ENCODE results near the gene ORMDL1. TPM values are rescaled to one million over a fixed set of nuclear protein-coding genes. Genes with fewer than 3 reads are reported as not detected.
"Not testable (repeated sequence)": the region's sequence is repeated elsewhere in the genome, so short reads cannot be mapped to it uniquely, and the experiment has no call there.

The ORMDL1 gene
- total RNA-seq, 2 experiments from 2014 or later = 76.8 to 83.3 TPM

- CTCF ChIA-PET = interaction anchor here (1.6 kb wide), 1 partner anchor 10 kb away, joined by 3 read pairs; no protein-coding TSS in a partner anchor
- POLR2A ChIA-PET = interaction anchor here (1.2 to 3.3 kb wide), 2 partner anchors 20 to 32 kb away, joined by 3 to 32 read pairs; partner anchors contain the start of gene OSGEPL1
These were observed 650 bp downstream of the ORMDL1 start for GRCh38 chr2:189783451-189783926.

DNA sequence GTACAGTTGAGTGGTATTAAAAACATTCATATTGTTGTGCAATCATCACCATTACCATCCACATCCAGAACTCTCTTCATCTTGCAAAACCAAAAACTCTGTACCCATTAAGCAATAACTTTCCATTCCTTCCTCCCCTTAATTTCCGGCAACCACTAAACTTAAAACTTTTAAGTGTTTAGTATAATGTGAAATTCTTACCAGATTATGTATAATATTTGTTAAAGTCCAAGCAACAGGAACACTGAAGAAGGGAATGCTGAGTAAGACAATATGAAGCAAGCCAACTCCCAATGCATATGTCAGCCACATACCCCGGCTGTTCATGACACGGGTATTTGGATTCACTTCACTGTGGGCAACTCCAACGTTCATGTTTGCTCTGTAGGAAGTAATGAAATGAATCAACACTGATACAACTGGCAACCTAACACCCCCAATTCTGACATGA, 1.9 kb downstream of the ORMDL1 start:
- ChIA-PET POLR2A (no interaction called here), CTCF (no interaction called here)

DNA sequence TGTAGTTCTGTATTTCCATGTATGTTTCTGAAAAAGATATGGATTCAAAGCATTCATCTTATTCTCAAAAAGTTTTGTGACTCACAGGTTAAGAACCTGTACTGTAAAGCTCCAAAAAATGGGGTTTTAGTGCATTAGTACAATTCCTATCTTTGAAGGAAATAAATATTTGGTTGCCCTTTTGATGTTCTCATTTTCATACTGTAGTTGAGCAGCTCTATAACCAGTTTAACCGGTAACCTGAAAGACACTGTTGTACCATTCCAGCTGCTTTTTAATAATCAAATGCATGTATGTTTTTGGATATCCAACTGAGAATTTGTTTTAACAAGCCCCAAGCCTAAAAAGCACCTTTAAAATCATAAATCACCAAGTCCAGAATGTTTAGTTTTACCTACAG, 11.9 kb downstream of the ORMDL1 start:
- ChIA-PET POLR2A (no interaction called here), CTCF (interaction anchor here (1.8 kb wide), 1 partner anchor 10 kb away, joined by 6 read pairs; the partner anchor contains the start of gene OSGEPL1)

DNA sequence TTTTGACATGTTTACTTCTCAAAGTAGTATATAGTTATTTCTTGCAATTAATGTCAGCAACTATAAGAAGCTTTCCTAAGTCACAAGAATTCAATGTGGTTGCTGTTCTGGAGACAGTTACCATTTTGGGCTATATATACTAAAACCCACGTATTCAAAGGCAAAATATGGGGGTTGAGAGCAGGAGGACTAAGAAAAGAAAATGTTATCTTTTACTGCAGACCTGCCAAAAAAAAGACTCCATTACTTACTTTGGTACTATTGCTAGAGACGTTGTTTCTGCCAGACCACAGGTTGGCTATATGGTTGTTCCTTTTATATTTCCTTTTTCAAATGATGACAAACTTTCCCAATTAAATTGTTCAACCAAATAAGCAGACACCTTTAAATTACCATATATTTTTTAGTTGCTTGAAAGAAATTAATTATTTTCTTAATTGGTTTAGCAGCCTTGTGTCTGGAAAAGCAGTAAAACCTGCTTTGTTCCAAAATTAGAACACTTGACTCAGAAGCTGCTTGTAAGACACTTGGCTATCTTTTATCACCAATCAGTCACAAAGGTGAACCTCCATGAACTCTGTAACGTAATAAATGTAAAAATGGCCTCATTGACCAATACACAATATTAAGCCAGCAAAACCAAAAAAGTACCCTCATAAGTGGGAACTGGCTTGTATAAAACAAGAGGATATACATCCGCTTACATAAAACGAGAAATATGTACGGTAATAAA, 13.4 kb downstream of the ORMDL1 start:
- ChIA-PET CTCF (no interaction called here), POLR2A (no interaction called here)

- CTCF ChIA-PET = interaction anchor here (0.7 to 0.8 kb wide), 2 partner anchors 21 to 105 kb away, joined by 3 to 4 read pairs; no protein-coding TSS in a partner anchor
- POLR2A ChIA-PET = interaction anchor here (0.5 to 2.9 kb wide), 4 partner anchors 13 to 65 kb away, joined by 5 to 32 read pairs (median 6); partner anchors contain the start of genes ORMDL1 and PMS1
These were observed 20.1 kb downstream of the ORMDL1 start for GRCh38 chr2:189763908-189764661.

- CTCF ChIA-PET = interaction anchor here (0.6 to 1.4 kb wide), 13 partner anchors 10 to 436 kb away, joined by 3 to 7 read pairs (median 4); partner anchors contain the start of gene ASNSD1
- POLR2A ChIA-PET = interaction anchor here (0.6 to 2.9 kb wide), 7 partner anchors 10 to 101 kb away, joined by 3 to 32 read pairs (median 4); partner anchors contain the start of genes ASNSD1, ORMDL1 and PMS1
These were observed 21.4 kb downstream of the ORMDL1 start, which contains the start of gene OSGEPL1 for GRCh38 chr2:189762551-189763298. Gene OSGEPL1 (minus strand): TSS chr2:189762792. CDS start chr2:189761640, 1,152 bp downstream.

DNA sequence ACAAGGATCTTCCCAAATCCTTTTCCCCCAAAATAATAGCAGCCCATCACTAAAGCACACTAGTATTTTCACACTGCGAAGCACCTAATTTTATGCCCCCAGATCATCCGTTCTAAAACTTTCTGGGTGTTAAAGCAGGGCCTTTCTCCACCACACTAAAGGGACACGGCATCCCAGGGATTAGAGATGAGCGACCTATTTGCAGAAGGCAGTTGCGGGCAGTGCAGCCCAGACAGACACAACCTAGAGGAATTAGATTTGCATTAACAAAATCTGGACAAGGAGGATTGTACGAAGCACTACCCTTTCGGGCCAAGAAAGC, 21.9 kb downstream of the ORMDL1 start:
- ChIA-PET CTCF (interaction anchor here (0.6 to 1.4 kb wide), 10 partner anchors 10 to 326 kb away, joined by 3 to 7 read pairs (median 4); partner anchors contain the start of gene ASNSD1), POLR2A (interaction anchor here (0.6 to 2.9 kb wide), 5 partner anchors 14 to 100 kb away, joined by 3 to 32 read pairs (median 6); partner anchors contain the start of genes ASNSD1, ORMDL1 and PMS1)

DNA sequence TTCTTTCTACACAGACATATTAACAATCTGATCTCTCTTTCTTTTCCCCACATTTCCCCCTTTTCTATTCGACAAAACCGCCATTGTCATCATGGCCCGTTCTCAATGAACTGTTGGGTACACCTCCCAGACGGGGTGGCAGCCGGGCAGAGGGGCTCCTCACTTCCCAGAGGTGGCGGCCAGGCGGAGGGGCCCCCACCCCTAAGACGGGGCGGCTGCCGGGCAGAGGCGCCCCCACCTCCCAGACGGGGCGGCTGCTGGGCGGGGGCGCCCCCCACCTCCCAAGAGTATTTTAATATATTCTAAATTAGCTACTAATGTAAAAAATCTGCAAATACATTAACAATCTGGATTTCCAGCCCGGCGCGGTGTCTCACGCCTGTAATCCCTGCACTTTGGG, 24.0 kb downstream of the ORMDL1 start:
- CTCF ChIA-PET = not testable (repeated sequence)

GRCh38 chr2:189756311-189756952, 27.7 kb downstream of the ORMDL1 start:
- CTCF ChIA-PET = no interaction called here
- POLR2A ChIA-PET = no interaction called here

More for the DNA sequence above, 24.0 kb downstream of the ORMDL1 start:
- POLR2A ChIA-PET = not testable (repeated sequence)

DNA sequence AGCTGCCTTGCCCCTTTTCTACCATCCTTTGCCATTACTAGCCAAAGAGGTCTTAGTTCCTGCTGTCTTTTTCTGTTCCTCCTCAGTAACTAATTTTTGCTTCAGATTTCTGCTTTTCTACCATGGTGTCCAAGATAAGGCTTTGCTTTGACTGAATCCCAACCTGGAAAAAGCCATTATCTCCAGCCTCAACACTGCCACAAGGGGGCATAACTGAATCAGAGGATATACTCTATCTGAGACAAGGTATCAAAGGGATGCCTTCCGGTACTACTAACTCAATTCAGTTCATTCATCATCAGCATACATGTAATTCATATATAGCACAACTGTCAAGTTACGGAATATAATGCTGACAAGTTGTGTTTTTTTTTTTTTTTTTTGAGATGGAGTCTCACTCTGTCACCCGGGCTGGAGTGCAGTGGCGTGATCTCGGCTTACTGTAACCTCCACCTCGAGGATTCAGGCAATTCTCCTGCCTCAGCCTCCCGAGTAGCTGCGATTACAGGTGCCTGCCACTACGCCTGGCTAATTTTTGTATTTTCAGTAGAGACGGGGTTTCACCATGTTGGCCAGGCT, 33.0 kb downstream of the ORMDL1 start:
- POLR2A ChIA-PET = no interaction called here
- CTCF ChIA-PET = interaction anchor here (0.7 to 1.8 kb wide), 7 partner anchors 23 to 760 kb away, joined by 3 to 9 read pairs (median 3); no protein-coding TSS in a partner anchor

DNA sequence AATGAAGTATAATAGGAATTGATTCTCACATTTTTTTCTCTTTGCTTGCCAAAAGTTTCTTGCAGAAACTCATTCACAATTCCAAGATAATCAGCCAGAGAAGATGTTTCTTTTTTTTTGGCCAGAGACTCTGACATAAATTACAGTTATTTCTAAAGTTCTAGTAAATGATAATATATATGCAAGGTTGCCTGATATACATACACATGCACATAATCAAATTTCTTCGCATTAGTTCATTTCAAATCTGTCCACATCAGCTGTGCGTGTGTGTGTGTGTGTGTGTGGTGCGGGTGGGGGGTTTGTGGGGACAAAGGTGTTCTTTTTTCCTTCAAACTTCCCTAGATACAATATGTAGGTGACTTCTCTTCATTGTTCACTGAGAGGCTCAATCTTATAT, 54.7 kb downstream of the ORMDL1 start:
- ChIA-PET POLR2A (no interaction called here), CTCF (no interaction called here)

- CTCF ChIA-PET = no interaction called here
- POLR2A ChIA-PET = no interaction called here
These were observed 57.3 kb downstream of the ORMDL1 start for GRCh38 chr2:189726849-189727248.

DNA sequence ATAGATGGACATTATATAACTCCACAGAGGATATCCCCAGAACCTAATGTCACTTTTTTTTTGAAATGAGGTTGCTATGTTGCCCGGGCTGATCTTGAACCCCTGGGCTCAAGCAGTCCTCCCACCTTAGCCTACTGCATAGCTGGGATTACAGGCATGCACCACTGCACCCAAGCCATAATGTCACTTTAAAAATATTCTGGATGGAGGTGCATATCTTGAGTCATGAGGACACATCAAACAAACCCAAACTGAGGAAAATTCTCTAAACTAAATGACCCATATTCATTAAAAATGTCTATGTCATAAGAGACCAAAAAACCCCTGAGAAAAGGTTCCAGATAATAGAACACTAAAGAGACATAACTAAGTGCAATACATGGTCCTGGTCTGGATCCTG, 57.9 kb downstream of the ORMDL1 start:
- ChIA-PET CTCF (no interaction called here), POLR2A (no interaction called here)

DNA sequence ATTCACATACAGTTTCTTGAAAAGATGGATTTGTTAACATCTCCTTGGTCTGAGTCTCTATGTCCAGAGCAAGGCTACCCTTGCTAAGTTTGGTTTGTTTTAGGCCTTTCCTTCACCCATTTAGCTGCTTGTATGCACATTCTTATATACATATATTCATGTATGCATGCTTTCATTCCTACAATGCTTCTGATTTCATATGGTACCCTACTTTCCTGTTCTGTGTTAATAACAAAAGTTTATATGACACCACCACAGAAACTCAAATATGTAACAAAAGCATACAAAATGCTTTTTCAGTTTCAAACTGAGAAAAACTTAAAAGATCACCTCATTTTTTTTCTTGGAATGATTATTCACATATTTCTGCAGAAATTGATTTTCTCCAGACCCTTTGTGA, 60.9 kb downstream of the ORMDL1 start:
- ChIA-PET CTCF (interaction anchor here (0.6 to 1.6 kb wide), 3 partner anchors 13 to 62 kb away, joined by 3 to 9 read pairs (median 5); partner anchors contain the start of gene ASNSD1), POLR2A (interaction anchor here (0.7 to 1.1 kb wide), 2 partner anchors 14 to 39 kb away, joined by 3 read pairs; partner anchors contain the start of gene OSGEPL1)
